NCI-H748 treated with DMSO at 0.1 percent for 48 hours (cell line): Measurements from ENCODE around the gene OVCH1.
"Not testable (repeated sequence)": the region's sequence is repeated elsewhere in the genome, so short reads cannot be mapped to it uniquely, and the experiment has no call there.

ENCODE experiments used
- DNase-seq: peaks from one replicate; lab custom pipeline; 2025; lab: John Stamatoyannopoulos, UW

OVCH1 gene

GRCh38 chr12:29492891-29493290 lies 4.6 kb downstream of the OVCH1 start:
- DNase-seq, result no peak

GRCh38 chr12:29486972-29487371 lies 10.5 kb downstream of the OVCH1 start:
- DNase-seq, result no peak

- DNase-seq, result no peak
Observed at GRCh38 chr12:29463198-29463597, 34.3 kb downstream of the OVCH1 start.

DNA sequence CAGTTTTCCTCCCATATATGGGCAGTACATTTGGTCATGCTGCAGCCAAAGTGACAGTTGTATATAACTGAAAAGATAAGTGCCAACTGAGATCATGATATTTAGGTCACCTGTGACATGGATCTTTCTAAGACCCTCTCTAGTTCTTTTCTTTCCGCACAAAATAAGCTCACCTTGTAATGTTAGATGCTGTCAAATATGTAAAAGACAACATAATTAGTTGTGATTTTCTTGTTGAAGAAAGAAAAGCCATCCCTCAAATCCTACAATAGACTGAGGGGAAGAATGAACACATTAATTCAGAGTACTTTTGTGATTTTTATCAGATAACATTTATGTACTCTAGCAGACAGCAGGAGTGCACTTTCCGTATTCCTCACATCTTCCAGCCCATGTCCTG lies 37.4 kb downstream of the OVCH1 start:
- no peak for DNase-seq

DNA sequence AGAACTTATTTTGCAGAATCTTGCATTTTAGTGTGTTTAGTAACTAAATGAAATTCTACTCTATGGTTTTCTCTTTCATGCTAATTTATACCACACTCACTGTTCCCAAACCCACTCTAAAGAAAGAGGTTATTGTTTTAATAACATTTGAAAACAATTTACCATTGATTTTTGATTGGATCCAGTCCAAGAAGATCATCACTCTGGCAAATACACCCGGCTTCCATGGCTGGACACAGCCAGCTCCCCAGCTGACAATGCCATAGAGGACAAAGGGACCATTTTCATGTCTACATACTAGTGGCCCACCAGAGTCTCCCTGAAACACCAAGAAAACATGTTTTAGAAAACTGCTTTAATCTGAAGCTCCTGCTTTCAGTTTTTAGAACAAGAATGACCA lies 42.4 kb downstream of the OVCH1 start:
- DNase-seq, result no peak

- no peak for DNase-seq
Observed at GRCh38 chr12:29451888-29452287, 45.6 kb downstream of the OVCH1 start.

GRCh38 chr12:29448157-29448556 lies 49.3 kb downstream of the OVCH1 start:
- no peak for DNase-seq

DNA sequence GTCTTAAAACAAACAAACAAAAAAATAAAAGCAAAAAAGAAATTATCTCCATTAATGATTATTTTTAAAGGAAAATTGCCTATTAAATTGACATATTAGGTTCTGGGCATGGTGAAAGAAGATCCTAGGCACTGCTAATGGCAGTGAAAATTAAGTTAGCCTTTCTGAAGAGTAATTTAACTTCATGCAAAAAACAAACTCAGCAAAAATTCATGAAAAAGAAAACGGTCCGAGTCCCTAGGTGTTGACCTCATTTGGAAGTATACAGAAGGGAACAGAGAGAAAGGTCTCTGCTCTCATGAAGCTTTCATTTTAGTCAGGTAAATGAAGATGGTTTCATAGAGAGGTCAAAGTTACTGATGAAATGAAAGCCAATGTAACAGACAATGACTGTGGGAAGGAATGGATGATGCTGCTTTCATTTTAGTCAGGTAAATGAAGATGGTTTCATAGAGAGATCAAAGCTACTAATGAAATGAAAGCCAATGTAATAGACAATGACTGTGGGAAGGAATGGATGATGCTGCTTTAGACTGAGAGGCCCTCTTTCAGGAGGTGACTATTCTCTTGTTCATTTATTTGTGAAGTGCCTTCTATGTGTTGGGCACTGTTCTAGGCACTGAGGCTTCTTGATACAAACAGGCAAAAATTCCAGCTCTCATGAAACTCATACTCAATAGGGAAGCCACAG lies 50.1 kb downstream of the OVCH1 start:
- DNase-seq, result no peak

- no peak for DNase-seq
Observed at GRCh38 chr12:29439506-29439905, 58.0 kb downstream of the OVCH1 start.

- DNase-seq, result no peak
Observed at GRCh38 chr12:29438752-29439408, 58.6 kb downstream of the OVCH1 start.

- DNase-seq, result no peak
Observed at GRCh38 chr12:29437575-29437974, 59.9 kb downstream of the OVCH1 start.

GRCh38 chr12:29436815-29437214 lies 60.7 kb downstream of the OVCH1 start:
- not testable (repeated sequence) for DNase-seq

DNA sequence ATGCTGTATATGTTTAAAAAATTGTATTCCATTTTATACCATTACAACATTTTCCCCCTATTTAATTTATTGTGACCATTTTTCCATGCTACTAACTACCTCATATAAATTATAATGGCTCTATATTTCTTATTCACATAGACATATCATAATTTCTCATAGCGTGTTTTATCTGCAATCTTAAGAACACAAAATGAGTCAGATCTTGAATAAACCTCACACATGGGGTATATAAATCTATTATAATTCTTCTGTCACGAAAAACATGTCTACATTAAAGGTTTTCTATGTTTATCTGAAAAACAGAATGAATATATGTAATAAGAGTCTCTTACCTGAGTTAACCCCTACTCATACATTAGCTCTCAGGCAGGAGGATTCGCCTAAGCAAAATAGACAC lies 66.0 kb downstream of the OVCH1 start:
- no peak for DNase-seq

DNA sequence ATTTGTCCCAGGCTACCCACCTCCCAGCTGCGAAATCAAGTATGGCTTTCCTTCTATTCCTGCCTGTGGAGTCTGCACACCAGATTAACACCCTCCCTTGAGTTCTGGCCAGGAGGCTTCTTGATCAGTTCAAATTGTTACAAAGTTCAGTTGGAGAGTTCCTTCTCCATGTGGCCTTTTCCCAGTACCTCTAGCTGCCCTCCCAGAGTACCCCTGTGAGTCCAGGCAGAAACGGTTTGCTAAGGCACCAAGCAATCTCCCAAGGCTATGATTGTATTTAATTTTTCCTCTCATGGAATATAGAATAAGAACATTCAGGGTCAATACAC lies 66.8 kb downstream of the OVCH1 start:
- DNase-seq, result no peak

- DNase-seq, result no peak
Observed at GRCh38 chr12:29429999-29430715, 67.3 kb downstream of the OVCH1 start.

GRCh38 chr12:29428633-29429032 lies 68.9 kb downstream of the OVCH1 start:
- no peak for DNase-seq

DNA sequence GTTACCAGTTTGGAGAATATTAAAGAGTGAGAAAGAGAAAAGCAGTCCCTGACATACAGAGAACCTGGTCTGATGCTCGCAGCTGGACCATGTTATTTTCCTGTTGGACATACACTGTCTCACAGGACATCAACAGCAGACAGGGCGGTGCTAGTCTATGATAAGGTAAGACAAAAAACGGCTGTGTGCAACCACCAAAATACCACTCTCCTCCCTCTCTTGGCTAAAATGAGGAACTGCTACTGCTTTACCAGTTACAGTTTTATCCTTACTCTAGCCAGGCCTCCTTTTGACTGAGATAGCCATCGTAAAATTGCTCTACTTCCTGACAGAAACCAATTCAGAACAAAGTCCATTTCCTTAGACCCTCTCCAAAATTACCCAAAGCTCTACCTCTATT lies 69.5 kb downstream of the OVCH1 start:
- DNase-seq, result no peak

GRCh38 chr12:29426498-29426897 lies 71.0 kb downstream of the OVCH1 start:
- no peak for DNase-seq

- DNase-seq, result no peak
Observed at GRCh38 chr12:29425722-29426121, 71.8 kb downstream of the OVCH1 start.

GRCh38 chr12:29416748-29417147 lies 80.7 kb downstream of the OVCH1 start:
- no peak for DNase-seq

- no peak for DNase-seq
Observed at GRCh38 chr12:29415111-29415510, 82.4 kb downstream of the OVCH1 start.

DNA sequence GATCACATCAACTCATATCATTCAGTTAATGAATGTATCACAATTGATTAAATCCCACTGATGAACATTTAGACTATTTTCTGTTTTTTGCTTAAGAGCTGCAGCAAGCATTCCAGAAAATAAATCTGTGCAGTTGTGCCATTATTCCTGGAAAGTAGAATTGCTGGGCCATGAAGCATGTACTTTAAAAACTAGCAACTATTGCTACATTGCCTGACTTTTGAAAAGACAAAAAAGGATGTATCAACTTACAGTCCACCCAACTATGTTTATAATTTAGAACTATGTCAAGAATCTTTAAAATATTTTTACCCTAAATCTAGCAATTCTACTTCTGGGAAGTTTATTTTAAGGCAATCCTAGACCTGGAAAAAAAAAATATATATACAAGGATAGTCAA lies 83.1 kb downstream of the OVCH1 start:
- no peak for DNase-seq

DNA sequence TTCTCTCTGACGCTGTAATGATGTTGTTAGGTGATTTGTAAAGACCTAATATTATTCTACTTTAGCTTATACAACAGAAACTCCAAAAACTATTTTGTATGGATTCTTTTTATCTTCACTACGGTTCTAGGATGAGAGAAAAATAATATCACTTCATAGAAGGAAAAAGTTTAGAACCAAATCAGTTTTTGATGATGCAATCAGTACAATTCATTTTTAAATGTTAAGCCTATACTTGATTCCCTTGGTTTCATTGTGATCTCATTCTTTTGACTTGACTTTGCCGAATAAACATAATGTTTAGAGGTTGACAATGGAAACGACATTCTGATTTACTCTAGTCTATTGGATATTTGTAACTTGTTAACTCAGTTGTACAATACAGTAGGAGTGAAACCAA lies 91.9 kb downstream of the OVCH1 start:
- no peak for DNase-seq
